Lower leg skin (tissue), 4 donors: Measurements from ENCODE around the gene GNG11. TPM values are rescaled to one million over a fixed set of nuclear protein-coding genes. Genes with fewer than 3 reads are reported as not detected.

Experiments
- DNase-seq, 2 donors: peaks; one replicate each; pipeline ENCODE4 v3.0.0-alpha.2; 2019; ENCODE audit warnings: low spot score in 2 of 2
- H3K4me3 ChIP-seq: fragments of 200-600 bp; sonication (generic); 2 replicates; pipeline ENCODE4 v1.5.1; 2017; ENCODE audit warnings: mild to moderate bottlenecking, low read depth; ENCODE audit not compliant: poor library complexity, severe bottlenecking
- POLR2A ChIP-seq, 2 donors: fragments of 450-650 bp; IDR thresholded peaks; one replicate each; pipeline ENCODE4 v1.6.1; 2016 to 2017; ENCODE audit warnings: antibody characterized with exemption in 2 of 2, mild to moderate bottlenecking in 1 of 2, moderate library complexity in 1 of 2
- WGBS, 2 donors: methylation state at CpG; one replicate each; pipeline ENCODE4 v1.1.5; 2018; 5-methylcytosine and 5-hydroxymethylcytosine counted together
- intact Hi-C: fragments of 100-400 bp; cut with DNase I; formaldehyde crosslinking; loops from one replicate; pipeline ENCODE4 v1.15.0; 2023; ENCODE audit warnings: low total_unique reads
- total RNA-seq, 4 donors: library from RNA; depleted of rRNA; stranded (reverse); fragments of >200 nt; gene quantifications; one replicate each; pipeline ENCODE4 v1.1.0, GENCODE V29; 2016
- TF ChIP-seq, protein P1 (sequence below), 3 donors: fragments of 450-650 bp; IDR thresholded peaks; one replicate each; pipeline ENCODE4 v1.5.1; 2016; ENCODE audit warnings: antibody characterized with exemption in 3 of 3, mild to moderate bottlenecking in 3 of 3, moderate library complexity in 2 of 3

GNG11 gene
- total RNA-seq, 4 donors from 2014 or later, result 3.8 to 7.8 (median 5.2) TPM

DNA sequence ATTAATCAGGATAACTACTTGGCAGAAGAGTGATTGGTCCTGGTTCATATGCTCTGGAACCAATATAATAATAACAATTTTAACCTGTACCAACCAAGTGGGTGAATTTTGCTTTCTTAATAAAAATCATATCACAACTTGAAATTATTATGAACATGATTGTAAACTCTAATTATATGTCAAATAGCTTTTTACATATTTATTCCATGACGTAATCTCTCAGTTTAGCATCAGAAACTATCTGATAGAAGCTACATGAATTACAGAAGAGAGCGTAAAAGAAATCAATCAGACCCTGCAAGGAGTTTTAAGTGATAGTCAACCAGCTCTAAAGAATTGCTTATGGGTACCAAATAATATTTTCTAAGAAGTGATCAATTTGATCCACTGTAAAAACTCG lies 10.1 kb downstream of the GNG11 start:
- TF ChIP-seq, protein P1, sequence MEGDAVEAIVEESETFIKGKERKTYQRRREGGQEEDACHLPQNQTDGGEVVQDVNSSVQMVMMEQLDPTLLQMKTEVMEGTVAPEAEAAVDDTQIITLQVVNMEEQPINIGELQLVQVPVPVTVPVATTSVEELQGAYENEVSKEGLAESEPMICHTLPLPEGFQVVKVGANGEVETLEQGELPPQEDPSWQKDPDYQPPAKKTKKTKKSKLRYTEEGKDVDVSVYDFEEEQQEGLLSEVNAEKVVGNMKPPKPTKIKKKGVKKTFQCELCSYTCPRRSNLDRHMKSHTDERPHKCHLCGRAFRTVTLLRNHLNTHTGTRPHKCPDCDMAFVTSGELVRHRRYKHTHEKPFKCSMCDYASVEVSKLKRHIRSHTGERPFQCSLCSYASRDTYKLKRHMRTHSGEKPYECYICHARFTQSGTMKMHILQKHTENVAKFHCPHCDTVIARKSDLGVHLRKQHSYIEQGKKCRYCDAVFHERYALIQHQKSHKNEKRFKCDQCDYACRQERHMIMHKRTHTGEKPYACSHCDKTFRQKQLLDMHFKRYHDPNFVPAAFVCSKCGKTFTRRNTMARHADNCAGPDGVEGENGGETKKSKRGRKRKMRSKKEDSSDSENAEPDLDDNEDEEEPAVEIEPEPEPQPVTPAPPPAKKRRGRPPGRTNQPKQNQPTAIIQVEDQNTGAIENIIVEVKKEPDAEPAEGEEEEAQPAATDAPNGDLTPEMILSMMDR (IDR thresholded peaks at IDR 0.05), result no peak
- TF ChIP-seq POLR2A (IDR thresholded peaks at IDR 0.05), result no peak
- no peak for DNase-seq
- intact Hi-C loops, result no loop called here
- no peak overlapping the region for H3K4me3 ChIP-seq
- 42 to 65% methylated on average over 3 of the region's 3 CpGs for WGBS, 2 donors

DNA sequence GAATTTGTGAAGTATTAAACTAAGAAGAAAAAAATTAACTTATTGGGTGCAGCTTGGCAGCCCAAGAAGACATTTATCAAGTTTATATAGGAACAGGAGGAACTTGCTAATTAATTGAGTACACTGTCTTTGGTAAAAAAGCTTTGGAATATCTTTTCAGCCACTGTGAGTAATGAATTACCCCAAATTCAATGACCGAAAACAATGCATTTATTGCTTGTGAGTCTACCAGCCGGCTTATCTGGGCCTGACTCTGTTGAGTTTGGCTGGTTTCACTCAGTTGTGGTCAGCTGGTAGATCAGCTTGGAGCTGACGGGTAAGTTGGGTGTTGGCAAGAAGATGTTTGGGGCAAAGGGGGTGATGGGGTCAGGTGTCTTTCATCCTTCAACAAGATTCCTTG lies 11.6 kb downstream of the GNG11 start:
- 93 to 94% methylated on average over 3 of the region's 3 CpGs for WGBS, 2 donors
- H3K4me3 ChIP-seq, result no peak overlapping the region
- DNase-seq, result no peak
- TF ChIP-seq, protein P1 (IDR thresholded peaks at IDR 0.05), result no peak
- TF ChIP-seq POLR2A (IDR thresholded peaks at IDR 0.05), result no peak
- intact Hi-C loops, result no loop called here

- TF ChIP-seq, protein P1 (IDR thresholded peaks at IDR 0.05), result no peak
- WGBS, 2 donors, result 61 to 63% methylated on average over 2 of the region's 2 CpGs
- intact Hi-C loops, result no loop called here
- no peak for DNase-seq
- no peak overlapping the region for H3K4me3 ChIP-seq
Observed at GRCh38 chr7:93935102-93935501, 13.6 kb downstream of the GNG11 start.

- 70 to 75% methylated on average over 1 of the region's 1 CpG for WGBS, 2 donors
- no peak for DNase-seq
- TF ChIP-seq, protein P1 (IDR thresholded peaks at IDR 0.05), result no peak
- TF ChIP-seq POLR2A (IDR thresholded peaks at IDR 0.05), result no peak
- no peak overlapping the region for H3K4me3 ChIP-seq
- intact Hi-C loops, result no loop called here
Observed at GRCh38 chr7:93937818-93938217, 16.3 kb downstream of the GNG11 start.

DNA sequence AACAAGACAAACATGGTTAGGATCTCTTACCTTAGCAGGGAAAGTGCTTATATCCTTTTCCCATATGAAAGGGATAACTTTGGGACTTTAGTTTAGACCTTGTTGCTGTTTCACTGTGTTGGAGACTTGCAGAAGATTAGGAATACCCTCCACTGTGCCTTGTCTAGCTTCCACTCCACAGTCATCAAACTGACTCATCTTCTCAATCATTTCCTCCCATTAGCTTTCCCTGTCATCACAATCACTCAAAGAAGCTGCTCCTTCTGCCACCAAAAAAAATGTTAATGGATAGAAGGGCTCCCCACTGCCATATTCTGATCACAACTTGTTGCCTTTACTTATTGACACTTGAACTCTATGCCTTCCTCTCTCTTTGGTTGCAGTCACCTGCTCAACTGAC lies 16.8 kb downstream of the GNG11 start:
- TF ChIP-seq, protein P1 (IDR thresholded peaks at IDR 0.05), result no peak
- no peak for TF ChIP-seq POLR2A (IDR thresholded peaks at IDR 0.05)
- no peak for DNase-seq
- intact Hi-C loops, result no loop called here
- H3K4me3 ChIP-seq, result no peak overlapping the region

GRCh38 chr7:93941945-93942344 lies 20.4 kb downstream of the GNG11 start:
- WGBS, 2 donors, result 84 to 87% methylated on average over 2 of the region's 2 CpGs
- DNase-seq, result no peak
- no peak overlapping the region for H3K4me3 ChIP-seq
- intact Hi-C loops, result no loop called here
- no peak for TF ChIP-seq POLR2A (IDR thresholded peaks at IDR 0.05)
- TF ChIP-seq, protein P1 (IDR thresholded peaks at IDR 0.05), result no peak
